OCI-LY1 (cell line): ENCODE results near the gene GAL3ST1.

ENCODE experiments used
- CTCF ChIP-seq: fragments of 200-600 bp; sonication (generic), shearing (Covaris generic); IDR thresholded peaks from 2 replicates; pipeline ENCODE4 v1.5.1; 2017; ENCODE audit warnings: mild to moderate bottlenecking, antibody characterized with exemption, low read length, moderate library complexity, mixed read lengths
- EZH2 ChIP-seq: fragments of 200-600 bp; sonication (generic), shearing (Covaris generic); IDR thresholded peaks from 2 replicates; pipeline ENCODE4 v1.8.0; 2017; ENCODE audit warnings: borderline replicate concordance, mixed run types, mild to moderate bottlenecking, antibody characterized with exemption, low read length, moderate library complexity, mixed read lengths

GRCh38 chr22:30521368-30522156, 52.9 kb downstream of the GAL3ST1 start:
- TF ChIP-seq CTCF, result no peak
- no peak for TF ChIP-seq EZH2
